ENCODE data around the gene RALA.
"Not testable (repeated sequence)": the region's sequence is repeated elsewhere in the genome, so short reads cannot be mapped to it uniquely, and the experiment has no call there.

Gene RALA

DNA sequence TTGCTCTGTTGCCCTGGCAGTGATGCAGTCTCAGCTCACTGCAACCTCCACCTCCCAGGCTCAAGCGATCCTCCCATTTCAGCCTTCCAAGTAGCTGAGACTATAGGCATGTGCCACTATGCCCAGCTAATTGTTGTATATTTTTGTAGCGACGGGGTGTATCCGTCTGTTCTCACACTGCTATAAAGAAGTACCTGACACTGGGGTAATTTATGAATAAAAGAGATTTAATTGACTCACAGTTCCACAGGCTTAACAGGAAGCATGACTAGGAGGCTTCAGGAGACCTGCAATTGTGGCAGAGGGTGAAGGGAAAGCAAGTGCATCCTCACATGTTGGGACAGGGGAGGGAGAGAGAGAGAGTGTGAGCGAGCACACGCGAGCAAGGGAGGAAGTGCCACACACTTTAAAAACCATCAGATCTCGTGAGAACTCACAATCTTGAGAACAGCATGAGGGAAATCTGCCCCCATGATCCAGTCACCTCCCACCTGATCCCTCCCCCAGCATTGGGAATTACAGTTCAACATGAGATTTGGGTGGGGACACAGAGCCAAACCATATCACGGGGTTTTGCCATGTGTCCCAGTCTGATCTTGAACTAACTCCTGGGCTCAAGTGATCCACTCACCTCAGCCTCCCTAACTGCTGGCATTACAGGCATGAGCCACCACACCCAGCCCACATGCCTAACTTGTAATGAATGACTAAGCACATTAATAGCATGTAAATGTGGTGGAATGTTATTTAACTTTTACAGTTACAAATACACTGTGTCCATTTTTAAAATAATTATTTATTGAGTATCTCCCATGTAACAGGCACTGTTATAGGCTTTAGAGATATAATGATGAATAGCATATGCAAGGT is 65.5 kb downstream of the RALA start:
- no peak for DNase-seq

DNA sequence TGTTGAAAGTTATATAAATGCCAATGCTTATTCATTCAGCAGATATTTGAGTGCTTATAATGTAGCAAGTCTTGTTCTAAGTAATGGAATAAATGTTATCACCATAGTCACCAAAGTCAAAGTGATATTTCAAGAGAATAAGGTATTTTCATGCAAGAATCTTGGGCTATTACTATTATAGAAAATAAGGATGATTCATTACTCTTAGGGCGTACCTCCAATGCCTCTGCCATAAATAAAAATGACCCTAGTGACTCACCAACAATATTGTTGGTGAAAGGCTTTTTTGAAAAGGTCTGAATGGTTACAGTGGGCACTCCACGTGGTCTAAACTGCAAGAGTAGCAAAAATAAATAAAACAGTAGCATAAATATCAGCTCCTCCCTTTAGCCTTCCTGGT is 68.4 kb downstream of the RALA start:
- no peak for DNase-seq

DNA sequence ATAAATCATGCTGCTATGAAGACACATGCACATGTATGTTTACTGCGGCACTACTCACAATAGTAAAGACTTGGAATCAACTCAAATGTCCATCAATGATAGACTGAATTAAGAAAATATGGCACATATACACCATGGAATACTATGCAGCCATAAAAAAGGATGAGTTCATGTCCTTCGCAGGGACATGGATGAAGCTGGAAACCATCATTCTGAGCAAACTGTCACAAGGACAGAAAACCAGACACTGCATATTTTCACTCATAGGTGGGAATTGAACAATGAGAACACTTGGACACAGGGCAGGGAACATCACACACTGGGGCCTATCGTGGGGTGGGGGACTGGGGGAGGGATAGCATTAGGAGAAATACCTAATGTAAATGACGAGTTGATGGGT is 69.7 kb downstream of the RALA start:
- not testable (repeated sequence) for DNase-seq

DNA sequence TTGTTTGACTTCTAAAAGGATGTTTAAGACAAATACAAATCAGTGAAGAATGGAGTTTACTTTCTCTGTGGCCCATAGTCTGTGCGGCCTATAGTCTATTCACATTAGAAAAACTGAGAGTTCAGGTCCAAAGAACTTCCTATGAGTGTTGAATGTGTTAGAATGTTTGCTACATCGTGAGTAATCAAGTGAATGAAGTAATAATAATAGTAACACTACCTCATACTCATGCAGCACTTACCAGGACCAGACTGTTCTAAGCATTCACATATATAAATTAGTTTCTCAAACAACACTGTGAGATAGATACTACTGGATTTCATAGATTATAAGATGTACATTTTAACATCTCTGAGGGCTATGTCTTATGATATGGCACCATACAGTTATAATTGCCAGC is 70.4 kb downstream of the RALA start:
- no peak for DNase-seq

DNA sequence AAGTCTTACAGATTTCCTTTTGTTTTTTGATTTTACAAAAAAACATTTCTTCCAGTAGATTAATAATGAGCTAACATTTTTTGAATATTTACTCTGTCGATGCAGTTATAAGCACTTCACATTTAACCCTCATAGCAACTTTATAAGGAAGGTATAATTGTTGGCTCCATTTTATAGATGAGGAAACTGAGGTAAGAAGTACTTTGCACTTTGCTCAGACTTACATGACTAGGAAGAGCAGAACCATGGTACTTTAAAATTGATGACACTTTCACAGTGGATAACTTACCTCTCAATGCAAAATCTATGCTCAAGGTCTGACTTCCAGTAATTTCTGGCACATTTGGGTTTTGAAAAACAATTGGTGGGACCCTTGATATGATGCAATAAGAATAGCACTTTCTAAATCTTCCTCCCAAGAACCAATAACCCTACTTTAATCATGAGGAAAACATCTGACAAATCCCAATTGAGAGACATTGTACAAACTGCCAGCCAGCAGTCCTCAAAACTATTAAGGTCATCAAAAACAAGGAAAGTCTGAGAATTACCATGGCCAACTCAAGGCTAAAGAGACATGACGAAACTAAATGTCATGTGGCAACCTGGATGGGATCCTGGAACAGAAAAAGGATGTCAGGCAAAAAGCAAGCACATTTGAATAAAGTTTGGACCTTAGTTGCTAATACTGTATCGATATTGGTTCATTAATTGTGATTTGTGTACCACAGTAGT is 72.6 kb downstream of the RALA start:
- DNase-seq = no peak

DNA sequence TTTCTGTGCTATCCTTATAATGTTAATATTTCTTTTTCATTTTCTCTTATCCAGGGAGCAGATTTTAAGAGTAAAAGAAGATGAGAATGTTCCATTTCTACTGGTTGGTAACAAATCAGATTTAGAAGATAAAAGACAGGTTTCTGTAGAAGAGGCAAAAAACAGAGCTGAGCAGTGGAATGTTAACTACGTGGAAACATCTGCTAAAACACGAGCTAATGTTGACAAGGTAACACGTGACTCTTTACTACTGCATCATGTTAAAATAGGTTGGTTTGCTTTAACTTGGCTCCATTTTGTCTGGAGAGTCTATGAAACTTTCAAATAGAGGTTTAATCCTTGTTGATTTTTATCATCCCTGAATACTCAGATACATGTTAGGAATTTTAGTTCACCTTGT is 73.3 kb downstream of the RALA start:
- DNase-seq = no peak

DNA sequence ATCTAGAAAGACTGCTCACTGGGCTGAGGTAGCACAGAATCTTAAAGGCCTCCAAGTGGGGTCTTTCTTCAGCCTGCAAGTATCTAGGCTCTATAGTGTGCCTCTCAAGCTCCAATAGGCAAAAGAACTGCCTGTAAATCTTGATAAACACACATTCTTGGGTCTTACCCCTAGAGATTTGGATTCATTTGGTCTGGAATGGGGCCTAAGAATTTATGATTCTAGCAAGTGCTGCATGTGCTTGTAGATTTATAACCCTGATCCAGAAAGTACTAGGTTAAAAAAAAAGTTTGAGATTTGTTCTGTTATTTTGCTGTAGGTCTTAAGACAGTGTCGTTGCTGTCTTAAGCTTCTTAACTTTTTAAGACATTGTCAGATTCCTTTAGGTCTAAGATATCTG is 74.1 kb downstream of the RALA start:
- DNase-seq = no peak

DNA sequence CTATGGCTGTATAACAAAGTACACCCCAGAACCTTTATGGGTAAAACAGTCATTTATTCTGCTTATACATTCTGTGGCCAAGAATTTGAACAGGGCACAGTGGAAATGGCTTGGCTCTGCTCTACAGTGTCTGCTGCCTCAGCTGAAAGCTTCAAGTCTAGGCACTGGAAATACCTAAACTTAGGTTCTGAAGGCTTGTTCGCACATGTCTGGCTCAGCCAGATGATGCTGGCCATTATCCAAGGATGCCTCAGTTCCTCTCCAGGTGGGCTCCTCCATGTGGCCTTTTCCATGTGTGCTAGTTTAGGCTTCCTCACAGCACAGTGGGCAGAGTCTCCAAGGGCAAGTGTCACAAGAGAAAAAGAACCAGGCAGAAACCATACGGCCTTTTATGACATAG is 76.8 kb downstream of the RALA start:
- DNase-seq = no peak

DNA sequence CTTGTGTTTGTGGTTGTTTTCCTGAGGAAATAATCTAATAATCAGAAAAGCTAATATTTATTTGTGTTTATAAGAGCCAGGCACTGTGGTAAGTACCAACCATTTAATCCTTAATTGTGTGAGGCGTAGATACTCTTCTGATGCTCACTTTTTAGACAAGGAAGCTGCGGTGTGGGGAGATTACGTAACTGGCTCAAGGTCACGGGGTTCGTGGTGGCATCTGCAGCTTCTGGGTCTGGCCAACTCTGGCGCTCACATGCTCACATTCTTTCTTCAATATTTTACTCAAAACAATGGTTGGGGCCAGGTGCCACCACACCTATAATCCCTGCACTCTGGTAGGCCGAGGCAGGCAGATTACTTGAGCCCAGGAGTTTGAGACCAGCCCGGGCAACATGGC is 77.6 kb downstream of the RALA start:
- DNase-seq = no peak

DNA sequence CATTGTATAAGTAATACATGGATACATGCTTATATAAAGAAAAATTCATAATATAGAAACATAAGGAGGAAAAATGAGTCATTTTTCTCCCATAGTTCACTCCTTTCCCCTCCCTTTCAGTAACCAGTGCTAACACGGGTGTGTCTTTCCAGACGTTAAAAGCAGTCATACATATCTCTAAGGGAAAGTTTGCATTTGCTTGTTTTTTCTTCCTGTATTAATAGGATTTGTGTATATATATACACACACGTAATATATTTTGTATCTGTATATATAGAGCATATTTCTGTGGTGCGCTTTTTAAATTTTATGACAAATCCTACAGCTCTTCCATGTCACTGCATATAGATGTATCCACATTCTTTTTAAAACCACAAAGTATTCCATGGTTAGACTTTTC is 78.8 kb downstream of the RALA start:
- no peak for DNase-seq

DNA sequence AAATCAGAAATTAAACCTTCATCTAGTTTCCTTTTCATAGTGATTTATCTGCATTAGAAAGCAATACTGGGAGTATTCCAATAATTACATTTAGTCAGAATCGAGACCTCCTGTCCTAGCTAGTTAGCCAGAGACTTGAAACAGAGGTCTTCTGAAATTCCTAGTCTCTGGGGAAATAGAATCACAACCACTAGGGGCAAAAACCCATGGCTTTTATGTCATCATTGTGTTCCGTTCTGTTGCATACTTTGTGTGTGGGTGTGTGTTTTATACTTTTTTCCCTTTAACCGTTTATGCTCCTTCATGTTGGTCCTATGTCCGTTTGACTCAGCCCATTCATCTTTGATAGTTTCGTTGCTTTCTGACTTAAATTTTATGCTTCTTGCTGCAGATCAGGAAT is 79.8 kb downstream of the RALA start:
- no peak for DNase-seq

DNA sequence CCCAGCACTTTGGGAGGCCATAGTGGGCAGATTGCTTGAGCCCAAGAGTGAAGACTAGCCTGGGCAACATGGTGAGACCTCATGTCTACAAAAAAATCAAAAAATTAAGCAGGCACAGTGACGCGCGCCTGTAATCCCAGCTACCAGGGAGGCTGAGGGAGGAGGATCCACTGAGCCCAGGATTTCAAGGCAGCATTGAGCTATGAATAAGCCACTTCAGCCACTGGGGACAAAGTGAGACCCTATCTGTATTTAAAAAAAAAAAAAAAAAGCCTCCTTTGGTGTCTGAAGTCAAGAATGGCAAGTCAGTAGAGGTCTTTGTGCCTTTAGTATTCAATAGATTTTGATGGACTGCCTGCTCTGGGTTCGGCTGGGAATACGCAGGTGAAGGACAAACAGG is 85.7 kb downstream of the RALA start:
- no peak for DNase-seq

DNA sequence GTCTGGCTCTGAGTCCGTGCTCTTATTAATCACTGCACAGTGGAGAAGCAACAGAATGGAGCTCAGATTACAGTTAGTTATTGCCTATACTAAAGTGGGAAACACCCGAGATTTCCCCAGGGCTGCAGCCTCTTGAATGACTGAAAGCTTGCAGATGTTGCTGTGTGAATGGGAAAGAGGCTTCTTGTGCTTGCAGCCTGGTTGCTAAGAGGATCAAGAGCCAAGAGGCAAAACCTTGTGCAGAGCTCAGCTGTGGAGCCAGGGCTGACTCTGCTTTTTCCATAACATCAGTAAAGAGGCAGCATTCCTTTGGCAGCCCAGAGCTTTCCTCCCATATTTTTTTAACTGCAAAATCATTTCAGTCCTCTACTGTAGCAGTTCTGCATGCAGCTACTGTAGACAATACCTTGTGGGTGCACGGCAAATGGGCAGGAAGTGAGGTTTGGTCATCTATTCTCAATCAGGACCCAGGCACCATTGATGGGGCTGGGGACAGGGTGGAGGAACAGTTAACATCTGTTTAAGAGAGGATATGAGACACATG is 86.5 kb downstream of the RALA start:
- no peak for DNase-seq

DNA sequence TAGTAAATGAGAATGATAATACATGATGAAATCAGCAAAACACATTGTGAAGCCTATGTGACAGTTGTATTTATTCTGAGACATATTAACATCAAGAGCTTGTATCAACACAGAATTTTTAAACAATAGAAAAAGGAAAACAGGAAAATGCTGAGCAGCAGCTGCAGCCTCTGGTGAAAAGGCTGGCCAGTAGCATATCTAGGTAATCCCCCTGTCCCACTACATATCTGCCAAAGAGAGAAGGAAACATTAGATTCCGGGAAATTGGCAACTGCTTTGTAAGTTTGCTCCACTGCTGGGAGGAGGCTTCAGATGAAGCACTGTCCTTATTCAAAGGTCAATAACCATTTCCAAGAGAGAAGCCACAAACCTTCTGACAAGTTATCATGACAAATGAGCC is 89.4 kb downstream of the RALA start:
- DNase-seq = no peak

DNA sequence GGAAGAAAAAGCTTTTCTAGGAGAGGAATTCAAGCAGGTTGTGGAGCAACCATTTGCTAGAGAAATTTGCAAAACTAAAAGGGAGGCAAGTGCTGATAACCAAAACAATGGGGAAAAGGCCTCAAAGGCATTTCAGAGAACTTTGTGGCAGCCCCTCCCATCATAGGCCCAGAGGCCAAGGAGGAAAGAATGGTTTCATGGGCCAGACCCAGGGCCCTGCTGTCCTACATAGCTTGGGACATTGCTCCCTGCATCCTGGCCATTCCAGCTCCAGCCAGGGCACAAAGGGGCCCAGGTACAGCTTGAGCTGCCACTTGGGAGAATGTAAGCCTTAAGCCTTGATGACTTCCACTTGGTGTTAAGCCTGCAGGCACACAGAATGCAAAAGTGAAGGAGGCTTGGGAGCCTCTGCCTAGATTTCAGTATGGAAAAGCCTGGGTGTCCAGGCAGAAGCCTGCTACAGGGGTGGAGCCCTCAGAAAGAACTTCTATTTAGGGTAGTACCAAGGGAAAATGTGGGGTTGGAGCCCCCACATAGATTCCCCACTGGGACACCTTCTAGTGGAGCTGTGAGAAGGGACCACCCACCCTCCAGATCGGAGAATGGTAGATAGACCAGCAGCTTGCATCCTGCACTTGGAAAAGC is 91.2 kb downstream of the RALA start:
- DNase-seq = no peak

DNA sequence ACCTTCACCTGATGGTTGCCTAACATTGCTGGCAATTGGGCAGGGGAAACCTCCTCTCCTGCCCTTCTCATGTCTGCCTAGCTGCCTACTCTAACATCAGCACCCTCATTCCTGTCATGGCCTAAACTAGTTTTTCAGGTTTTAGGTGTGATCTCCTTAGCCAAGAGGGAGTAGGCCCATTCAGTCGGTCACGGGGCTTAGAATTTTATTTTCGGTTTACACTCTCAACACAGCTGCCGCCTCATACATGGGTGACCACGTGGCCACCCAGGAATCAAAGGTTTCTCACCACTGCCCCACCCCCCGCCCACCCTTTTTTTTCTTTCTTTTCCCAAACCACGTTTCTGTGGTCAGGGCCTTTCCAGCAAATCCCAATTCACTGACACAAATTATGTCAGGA is 97.2 kb downstream of the RALA start:
- DNase-seq = no peak

DNA sequence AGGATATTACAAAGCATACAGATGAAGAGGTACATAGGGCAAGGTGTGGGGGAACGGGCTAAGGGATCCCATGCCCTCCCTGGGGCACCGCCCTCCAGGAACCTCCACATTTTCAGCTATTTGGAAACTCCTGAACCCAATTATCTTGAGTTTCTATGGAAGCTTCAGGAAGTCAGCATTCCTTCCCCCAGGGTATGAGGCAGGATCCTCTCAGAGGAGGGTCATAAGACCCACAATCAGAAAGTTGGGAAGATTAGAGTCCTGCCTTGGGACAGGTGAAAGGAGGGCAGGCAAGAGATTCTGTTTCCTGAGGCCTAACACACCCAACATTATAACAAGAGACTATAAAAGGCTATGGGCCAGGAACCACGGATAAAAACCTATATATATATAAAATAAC is 98.0 kb downstream of the RALA start:
- no peak for DNase-seq

DNA sequence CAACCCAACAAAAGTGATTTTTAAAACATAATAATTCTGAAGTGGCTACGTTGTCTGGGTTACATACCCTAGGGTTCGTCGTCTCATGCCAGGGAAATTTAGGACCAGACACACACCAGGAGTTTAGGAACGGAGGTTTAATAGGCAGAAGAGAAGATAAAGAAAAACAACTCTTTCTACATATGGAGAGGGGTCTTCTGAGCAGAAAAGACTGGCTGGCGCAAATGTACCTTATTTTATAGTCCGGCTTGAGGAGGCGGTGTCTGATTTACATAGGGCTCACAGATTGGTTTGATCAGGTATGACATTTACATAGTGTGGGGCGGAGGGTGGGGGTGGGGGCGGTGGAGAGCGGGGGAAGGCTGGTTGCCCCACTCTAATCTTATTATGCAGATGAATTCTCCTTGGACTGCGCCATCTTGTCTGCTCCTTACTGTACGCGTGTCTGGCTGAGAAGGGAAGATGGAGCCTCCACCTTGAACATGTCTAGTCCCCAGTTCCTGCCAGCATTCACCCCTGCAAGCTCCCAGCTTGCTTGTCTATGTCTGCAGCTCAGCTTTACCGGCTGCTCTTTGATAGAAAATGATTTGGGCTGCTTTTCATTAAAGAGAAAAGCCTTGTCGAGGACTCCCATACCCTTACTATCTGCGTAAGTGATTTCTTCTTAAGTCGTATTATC is 98.7 kb downstream of the RALA start:
- no peak for DNase-seq

DNA sequence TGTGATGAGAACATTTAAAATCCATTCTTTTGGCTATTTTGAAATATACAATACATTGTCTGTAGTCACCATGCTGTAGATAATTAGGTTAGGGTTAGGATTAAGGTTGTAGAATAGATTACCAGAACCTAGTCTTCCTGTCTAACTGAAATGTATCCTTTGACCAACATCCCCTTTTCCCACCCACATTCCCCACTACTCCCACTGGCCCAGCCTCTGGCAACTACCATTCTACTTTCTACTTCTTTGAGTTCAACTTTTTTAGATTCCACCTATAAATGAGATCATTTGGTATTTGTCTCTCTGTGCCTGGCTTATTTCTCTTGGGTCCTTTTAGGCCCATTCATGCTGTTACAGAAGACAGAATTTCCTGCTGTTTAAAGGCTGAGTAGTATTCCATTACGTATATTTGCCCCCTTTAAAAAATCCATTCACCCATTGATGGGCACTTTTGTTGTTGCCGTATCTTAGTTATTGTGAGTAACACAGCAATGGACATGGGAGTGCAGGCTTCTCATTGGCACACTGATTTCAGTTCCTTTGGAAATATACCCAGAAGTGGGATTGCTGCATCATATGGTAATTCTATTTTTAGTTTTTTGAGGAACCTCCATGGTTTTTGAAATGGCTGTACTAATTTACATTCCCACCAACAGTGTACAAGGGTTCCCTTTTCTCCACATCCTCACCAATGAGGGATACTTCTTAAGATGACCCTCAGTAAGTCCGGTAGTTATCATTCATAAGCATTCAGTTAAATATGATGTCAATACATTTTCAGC is 104.0 kb downstream of the RALA start:
- no peak for DNase-seq

DNA sequence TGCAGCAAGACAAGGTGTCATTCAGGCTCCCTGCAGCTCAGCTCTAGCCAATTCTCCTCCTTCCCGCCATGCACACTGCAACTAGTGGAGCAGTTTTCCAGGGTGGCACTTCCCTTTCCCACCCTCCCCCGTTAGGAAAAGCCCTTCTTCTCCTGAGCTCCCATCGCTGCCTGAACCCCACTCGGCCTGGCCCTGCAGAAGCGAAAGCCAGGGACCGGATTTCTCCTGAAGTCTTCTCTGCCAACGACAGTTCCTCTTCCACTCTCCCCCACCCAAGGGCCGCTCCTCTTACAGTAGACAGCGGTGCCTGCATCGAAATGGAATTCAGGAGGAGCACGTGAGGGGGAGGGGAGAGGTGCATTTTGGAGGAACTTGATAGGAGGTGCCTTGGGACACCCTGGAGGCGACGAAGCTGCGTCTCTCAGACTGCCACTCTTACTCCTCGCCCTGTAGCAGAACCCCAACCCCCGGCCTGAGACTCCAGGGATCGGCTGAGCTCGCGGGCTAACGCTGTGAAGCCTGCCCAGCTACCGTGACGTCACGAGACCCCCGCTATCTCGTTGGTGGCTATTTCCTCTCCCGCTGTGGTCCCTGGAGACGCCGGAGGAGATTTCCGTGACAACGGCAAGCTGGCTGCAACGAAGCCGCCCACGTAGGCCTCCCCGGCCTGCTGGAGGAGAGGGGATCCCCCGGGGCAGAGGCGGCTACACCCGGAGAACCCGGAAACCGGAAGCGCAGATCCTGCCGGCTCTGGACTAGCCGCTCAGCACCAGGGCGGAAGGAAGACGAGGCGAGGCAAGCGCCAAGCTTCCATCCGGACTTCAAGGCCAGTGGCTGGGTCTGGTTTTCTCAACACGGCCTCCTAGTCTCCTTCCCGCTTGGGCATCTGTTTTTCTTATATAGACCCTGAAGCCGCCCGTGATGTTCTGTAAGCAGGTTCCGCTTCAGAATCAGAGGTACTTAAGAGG is 109.7 kb downstream of the RALA start:
- peak; percentile 100 for DNase-seq
